HG03039 (cell line): ENCODE results near the gene DACT1.

Source experiments
- ATAC-seq: cut with Tn5 transposase; IDR thresholded peaks from one replicate; pipeline ENCODE4 v1.9.1; 2021; ENCODE audit warnings: mild to moderate bottlenecking, moderate library complexity; ENCODE audit not compliant: unreplicated experiment

DACT1 gene

DNA sequence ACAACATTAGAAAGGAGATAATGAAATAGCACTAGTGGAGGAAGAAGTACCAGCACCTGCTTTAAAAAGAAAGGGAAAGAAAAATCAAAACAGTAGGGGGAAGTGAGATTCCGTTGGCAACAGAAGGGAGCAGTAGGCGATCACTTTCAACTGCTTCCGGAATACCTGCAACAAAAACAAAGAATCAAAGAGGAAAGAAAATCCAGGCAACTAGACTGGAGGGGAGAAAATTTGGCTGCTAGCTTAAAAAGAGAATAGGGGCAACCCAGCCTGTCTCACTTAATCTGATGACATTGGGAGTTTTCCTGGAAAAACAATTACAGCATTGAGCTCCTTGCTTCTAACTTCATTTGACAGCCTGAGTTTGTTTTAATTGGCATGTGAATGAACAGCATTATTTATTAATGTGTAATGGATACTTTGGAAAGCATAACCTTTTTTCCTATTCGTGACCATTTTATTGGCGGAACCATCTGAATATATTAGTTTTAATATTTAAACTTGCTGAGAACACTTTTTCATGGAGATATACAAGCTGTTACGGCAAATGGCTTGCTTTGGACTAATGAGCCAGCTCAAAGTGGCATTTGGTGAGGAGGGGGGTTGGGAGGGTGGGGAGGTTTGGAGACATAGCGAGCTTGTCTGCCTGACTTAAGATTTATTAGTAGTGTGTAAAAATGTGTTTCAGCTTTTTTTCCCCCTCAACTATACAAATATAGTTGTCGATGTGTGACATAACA lies 2.5 kb upstream of the DACT1 start:
- ATAC-seq, result no peak

DNA sequence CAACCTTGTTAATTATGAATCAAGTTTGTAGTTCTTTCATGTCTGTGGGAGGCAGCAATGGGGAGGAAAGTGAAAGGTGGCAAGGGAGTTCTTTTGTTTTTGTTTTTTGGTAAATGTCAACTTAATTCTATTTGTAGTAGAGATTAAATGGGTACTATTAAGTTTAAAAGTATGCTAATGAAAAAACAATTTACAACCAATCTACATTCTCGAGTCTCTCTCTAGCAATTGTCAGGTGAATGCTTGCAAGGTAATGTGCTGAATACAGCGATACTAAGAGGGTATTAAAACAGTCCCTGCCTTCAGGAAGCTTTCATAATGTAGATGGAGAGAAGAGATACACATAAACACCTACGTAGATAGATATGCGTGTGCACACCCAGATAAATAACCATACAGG lies 1.6 kb upstream of the DACT1 start:
- no peak for ATAC-seq

- ATAC-seq, result no peak
Measured at GRCh38 chr14:58637040-58637390, 747 bp upstream of the DACT1 start.

DNA sequence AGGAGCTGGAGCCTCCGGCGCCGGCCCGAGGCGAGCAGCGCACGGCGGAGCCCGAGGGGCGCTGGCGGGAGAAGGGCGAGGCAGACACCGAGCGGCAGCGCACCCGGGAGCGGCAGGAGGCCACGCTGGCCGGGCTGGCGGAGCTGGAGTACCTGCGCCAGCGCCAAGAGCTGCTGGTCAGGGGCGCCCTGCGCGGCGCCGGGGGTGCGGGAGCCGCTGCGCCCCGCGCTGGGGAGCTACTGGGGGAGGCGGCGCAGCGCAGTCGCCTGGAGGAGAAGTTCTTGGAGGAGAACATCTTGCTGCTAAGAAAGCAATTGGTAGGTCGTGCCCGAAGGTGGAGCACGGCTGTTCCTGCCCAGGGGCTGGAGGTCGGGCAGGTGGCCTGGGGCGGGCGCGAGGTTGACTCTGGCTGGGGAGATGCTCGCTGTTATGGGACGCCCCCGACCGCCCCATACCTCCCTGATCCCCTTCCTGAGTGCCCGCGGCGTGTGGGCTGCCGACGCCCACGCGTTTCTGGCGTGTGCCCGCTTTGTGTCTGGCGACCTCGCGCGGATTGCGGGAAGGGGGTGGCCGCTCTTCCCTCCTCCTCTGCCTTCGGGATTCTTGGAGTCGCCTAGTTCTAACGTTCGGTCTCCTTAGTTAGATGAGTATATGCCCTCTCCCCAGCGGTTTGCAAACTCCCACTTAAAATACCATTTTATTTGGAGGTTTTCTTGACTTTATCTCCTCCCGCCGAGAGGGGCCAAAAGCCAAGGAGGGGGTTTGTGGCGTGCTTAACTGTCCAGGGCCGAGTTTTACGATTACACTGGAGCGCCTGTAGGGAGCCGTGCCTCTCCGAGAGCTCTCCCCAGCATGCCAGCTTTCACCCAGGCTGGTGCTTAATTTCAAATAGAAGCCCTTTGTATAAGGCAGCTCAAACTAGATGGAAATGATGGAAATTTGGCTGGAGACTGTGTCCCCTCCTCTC lies 752 bp downstream of the DACT1 start:
- peak; percentile 29 for ATAC-seq

DNA sequence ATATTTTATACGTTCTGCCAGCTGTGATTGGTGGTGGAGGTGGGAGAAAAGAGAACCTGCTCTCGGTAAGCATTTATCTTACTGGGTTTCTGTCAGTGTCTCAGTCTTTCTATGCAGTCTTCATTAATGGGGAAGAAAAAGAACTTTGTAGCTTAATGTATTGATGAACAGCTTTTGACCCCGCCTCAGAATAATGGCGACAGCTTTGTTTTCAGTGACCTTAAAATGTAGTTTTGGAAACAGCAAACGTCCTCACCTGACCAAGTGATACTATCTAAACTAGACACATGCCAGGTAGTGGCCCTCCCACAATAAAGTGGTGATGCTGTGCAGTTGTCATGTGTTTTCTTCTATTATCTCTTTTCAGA lies 1.4 kb downstream of the DACT1 start:
- ATAC-seq, result no peak

- no peak for ATAC-seq
Measured at GRCh38 chr14:58639842-58640484, 2.2 kb downstream of the DACT1 start.

GRCh38 chr14:58640959-58641358 lies 3.2 kb downstream of the DACT1 start:
- ATAC-seq, result no peak

DNA sequence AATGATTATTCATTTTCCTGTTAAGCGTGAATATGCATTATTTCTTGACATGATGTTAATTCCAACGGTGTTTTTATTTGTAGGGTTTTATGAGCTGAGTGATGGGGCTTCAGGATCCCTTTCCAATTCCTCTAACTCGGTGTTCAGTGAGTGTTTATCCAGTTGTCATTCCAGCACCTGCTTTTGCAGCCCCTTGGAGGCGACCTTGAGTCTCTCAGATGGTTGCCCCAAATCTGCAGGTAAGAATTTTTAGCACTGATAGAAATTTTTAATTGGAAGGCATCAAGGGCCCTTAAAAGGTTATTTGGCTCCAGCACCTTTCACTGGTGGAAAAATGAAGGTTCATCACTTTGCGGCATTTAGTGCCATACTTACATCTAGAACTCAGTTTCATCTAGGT lies 3.7 kb downstream of the DACT1 start:
- no peak for ATAC-seq

DNA sequence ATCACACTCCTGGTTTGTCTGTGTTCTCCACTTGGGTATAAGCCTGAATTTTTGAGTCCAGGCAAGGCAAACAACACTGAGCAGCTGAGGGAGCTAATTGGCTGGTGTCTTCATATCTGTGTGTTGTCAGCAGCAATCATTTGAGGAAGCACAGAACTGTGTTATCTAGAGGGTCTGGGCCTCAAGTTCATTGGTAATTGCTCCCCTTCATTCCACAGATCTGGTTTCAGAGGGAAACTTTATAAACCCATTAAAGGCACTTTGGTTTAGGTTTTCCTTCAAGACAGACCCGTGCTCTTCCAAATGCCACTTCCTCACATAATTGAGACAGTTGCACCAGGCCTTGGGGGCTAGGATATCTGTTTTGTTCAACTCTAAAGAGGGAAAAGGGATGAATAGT lies 5.6 kb downstream of the DACT1 start:
- no peak for ATAC-seq

DNA sequence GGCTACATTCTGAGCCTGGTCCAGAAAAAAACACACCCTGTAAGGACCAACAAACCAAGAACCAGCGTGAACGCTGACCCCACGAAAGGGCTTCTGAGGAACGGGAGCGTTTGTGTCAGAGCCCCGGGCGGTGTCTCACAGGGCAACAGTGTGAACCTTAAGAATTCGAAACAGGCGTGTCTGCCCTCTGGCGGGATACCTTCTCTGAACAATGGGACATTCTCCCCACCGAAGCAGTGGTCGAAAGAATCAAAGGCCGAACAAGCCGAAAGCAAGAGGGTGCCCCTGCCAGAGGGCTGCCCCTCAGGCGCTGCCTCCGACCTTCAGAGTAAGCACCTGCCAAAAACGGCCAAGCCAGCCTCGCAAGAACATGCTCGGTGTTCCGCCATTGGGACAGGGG lies 7.9 kb downstream of the DACT1 start:
- ATAC-seq, result no peak

GRCh38 chr14:58646479-58646878 lies 8.7 kb downstream of the DACT1 start:
- no peak for ATAC-seq

DNA sequence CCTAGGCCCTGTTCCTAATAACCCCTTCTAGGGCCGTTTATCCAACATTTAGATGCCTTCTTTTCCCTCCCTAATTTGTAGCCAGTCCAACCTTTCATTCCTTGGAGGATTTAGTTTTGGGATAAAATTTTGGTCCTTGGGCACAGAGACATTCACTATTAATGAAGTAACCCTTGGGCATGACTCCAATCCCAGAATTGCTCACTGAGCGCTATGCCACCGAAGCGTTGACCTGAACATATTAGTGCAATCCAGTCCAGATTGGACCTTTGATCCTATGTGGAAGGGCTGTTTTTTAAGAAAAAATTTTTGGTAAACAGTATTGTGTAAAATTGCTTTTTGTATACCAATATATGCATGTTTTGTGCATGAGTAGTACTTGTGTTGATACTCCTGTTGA lies 10.0 kb downstream of the DACT1 start:
- ATAC-seq, result no peak

GRCh38 chr14:58650857-58651256 lies 13.1 kb downstream of the DACT1 start:
- ATAC-seq, result no peak

- no peak for ATAC-seq
Measured at GRCh38 chr14:58656671-58657411, 19.1 kb downstream of the DACT1 start.

DNA sequence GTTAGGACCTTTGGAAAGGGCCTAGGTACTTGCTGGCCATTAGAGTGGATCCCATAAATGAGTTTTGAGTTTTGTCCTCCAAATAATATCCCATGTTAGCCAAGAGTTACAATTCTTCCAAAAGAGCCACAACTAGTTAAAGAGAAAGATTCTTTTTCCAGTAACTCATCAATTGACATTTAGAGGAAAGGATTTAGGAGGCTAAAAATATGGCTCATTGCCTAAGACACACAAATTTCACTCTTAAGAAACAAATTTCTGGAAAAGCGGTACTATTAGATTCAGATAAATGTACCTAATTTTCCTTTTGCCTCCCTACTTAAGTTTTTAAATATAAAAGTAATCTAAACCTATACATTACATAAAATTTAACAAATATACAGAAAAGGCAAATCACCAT lies 21.3 kb downstream of the DACT1 start:
- ATAC-seq, result no peak

- no peak for ATAC-seq
Measured at GRCh38 chr14:58659846-58660245, 22.1 kb downstream of the DACT1 start.

DNA sequence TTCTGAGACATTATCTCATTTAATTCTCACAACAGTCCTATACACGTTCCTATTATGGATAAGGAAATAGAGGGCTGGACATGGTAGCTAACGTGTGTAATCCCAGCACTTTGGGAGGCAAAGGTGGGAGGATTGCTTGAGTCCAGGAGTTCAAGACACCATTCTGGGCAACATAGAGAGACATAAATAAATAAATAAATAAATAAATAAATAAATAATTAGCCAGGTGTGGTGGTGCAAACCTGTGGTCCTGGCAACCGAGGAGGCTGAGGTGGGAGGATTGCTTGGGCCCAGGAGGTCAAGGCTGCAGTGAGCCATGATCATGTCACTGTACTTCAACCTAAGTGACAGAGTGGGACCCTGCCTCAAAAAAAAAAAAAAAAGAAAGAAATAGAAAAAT lies 22.6 kb downstream of the DACT1 start:
- no peak for ATAC-seq

DNA sequence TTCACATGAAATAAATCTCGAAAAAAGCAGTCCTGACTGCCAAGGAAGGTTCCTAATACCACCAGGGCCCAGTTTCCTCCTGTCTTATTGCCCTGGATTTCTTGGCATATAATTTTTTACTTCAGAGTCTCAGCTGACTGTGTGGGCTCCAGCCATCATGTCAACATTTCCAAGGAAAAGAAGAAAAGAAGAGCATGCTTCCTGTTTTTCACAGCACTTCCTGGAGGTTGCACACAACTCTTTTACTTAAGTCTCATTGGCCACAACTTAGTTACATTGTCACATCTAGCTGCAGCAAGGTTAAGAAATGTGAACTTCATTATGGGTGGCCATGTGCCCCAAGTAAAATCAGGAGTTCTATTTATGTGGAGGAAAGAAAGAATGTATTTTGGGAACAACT lies 24.3 kb downstream of the DACT1 start:
- no peak for ATAC-seq

- no peak for ATAC-seq
Measured at GRCh38 chr14:58662759-58663158, 25.0 kb downstream of the DACT1 start.

DNA sequence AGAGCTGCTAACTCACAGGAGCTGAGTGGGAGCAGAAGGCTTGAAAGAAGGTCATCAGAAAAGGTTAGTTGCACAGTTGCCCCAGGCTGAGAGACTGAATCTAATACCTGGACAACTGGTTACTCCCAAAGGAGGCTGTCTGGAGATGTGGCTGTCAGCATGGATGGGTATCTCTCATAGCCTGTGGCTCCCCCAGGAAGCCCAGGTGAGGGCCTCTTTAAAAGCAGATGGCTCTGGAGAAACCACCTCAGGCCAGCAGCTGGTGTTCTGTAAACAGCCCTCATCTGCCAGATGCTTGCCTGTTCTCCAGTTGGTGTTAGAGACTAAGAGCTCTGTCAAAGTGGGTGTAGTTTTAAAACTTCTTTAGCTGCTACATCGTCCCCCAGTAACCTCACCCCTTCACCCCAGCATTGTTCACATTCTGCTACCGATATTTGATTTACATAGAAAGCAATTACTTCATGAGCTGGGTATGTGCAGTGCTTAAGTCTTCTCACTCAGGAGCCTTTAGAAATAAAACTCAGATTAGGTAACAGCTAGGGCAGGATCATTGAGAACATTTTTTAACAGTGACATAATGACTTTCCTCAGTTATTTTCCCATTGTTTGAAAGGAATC lies 25.8 kb downstream of the DACT1 start:
- ATAC-seq, result no peak
